DOHH2 (cell line): ENCODE measurements around the gene TBC1D10A.
"Not testable (repeated sequence)": the region's sequence is repeated elsewhere in the genome, so short reads cannot be mapped to it uniquely, and the experiment has no call there.

ENCODE experiments used
- H3F3A ChIP-seq: fragments of 200-600 bp; sonication (generic), shearing (Covaris generic); 2 replicates; pipeline ENCODE4 v1.6.0; 2016; ENCODE audit warnings: antibody characterized with exemption, mild to moderate bottlenecking; ENCODE audit not compliant: control insufficient read depth, insufficient read depth
- H3K27ac ChIP-seq: fragments of 200-600 bp; sonication (generic); 2 replicates; pipeline ENCODE4 v1.5.1; 2014; ENCODE audit warnings: low read depth, mild to moderate bottlenecking, low read length, moderate library complexity
- H3K27me3 ChIP-seq: fragments of 200-600 bp; sonication (generic); 2 replicates; pipeline ENCODE4 v1.6.1; 2014; ENCODE audit warnings: mild to moderate bottlenecking, low read length, mixed read lengths; ENCODE audit not compliant: control insufficient read depth
- H3K36me3 ChIP-seq: fragments of 200-600 bp; sonication (generic); 2 replicates; pipeline ENCODE4 v1.6.1; 2014; ENCODE audit warnings: mild to moderate bottlenecking, low read length, moderate library complexity, mixed read lengths; ENCODE audit not compliant: control insufficient read depth
- H3K4me1 ChIP-seq: fragments of 200-600 bp; sonication (generic); 2 replicates; pipeline ENCODE4 v1.6.1; 2014; ENCODE audit warnings: mild to moderate bottlenecking, low read length, mixed read lengths; ENCODE audit not compliant: control insufficient read depth
- H3K4me2 ChIP-seq: fragments of 200-600 bp; sonication (generic); 2 replicates; pipeline ENCODE4 v1.6.0; 2014; ENCODE audit warnings: mild to moderate bottlenecking, low read length, moderate library complexity
- H3K4me3 ChIP-seq: fragments of 200-600 bp; sonication (generic); 2 replicates; pipeline ENCODE4 v1.5.1; 2014; ENCODE audit warnings: mild to moderate bottlenecking, low read length, mixed read lengths
- H3K79me2 ChIP-seq: fragments of 200-600 bp; sonication (generic); 2 replicates; pipeline ENCODE4 v1.6.1; 2014; ENCODE audit warnings: mild to moderate bottlenecking, low read length, mixed read lengths; ENCODE audit not compliant: control insufficient read depth
- H3K9me2 ChIP-seq: fragments of 200-600 bp; sonication (generic); replicated peaks from 2 replicates; pipeline ENCODE4 v1.6.1; 2014; ENCODE audit warnings: mild to moderate bottlenecking, low read length, mixed read lengths; ENCODE audit not compliant: control insufficient read depth
- H3K9me3 ChIP-seq: fragments of 200-600 bp; sonication (generic); 2 replicates; pipeline ENCODE4 v1.6.1; 2014; ENCODE audit warnings: antibody characterized with exemption, low read length, mixed read lengths; ENCODE audit not compliant: control insufficient read depth, insufficient read depth
- H4K20me1 ChIP-seq: fragments of 200-600 bp; sonication (generic); 2 replicates; pipeline ENCODE4 v1.6.0; 2014; ENCODE audit warnings: low read depth, mild to moderate bottlenecking, antibody characterized with exemption, low read length, moderate library complexity; ENCODE audit not compliant: control insufficient read depth, insufficient read depth
- EZH2phosphoT487 ChIP-seq: fragments of 200-600 bp; sonication (generic); IDR thresholded peaks from 2 replicates; pipeline ENCODE4 v1.6.1; 2017; ENCODE audit warnings: borderline replicate concordance, mild to moderate bottlenecking, antibody characterized with exemption, low read length, moderate library complexity, mixed read lengths
- TF ChIP-seq, protein P1 (sequence below): fragments of 200-600 bp; sonication (generic); IDR thresholded peaks from one replicate; pipeline ENCODE4 v1.5.1; 2014; ENCODE audit warnings: antibody characterized with exemption, mild to moderate bottlenecking, low read depth, low read length; ENCODE audit not compliant: poor library complexity, severe bottlenecking

The TBC1D10A gene

DNA sequence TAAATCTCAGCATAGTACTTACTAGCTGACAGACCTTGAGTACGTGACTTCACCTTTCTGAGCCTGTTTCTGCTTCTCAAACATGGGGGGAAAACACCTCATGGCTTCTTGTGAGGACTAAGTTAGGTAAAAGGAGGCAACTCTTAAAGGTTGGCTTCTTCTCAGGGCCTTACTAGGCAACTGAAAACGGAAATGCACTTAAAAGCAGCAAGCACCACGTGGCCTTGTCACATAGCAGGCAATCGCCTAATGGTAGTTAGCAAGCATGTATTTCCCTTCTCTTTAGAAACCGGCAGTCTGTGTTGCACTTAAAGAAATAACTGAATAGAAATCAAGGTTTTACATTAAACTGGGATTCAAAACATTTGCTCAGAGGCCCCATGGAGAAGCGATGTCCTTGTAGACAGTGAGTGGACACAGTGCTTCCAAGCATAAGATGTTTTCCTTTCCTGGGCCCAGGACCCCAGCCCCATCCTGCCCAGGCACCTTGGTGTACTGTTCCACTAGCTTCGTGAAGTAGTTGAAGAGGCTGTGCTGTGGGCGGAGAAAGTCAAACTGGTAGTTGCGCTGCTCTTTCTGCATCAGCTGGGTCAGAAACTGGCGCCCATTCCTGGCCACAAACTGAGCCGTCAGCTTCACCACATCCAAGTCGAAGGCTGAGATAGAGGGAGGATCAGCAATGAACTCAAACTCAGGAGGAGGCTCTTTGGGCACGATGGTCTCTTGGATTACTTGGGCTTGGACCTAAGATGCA lies 17.9 kb upstream of the TBC1D10A start:
- Histone ChIP-seq H3K9me2 (no peaks in the 10 kb centered on the region), H3K36me3 (peaks cover 97% of the 10 kb centered on the region), H3K27me3 (no peaks in the 10 kb centered on the region), H3K9me3 (no peaks in the 10 kb centered on the region), H4K20me1 (no peaks in the 10 kb centered on the region; the same call in 1 of the 2 replicates), H3K4me1 (no peaks in the 10 kb centered on the region), H3K79me2 (peaks cover 22% of the 10 kb centered on the region), H3F3A (no peaks in the 10 kb centered on the region), H3K27ac (no peak overlapping the region), H3K4me3 (no peak overlapping the region), H3K4me2 (no peak overlapping the region)
- TF ChIP-seq, protein P1, sequence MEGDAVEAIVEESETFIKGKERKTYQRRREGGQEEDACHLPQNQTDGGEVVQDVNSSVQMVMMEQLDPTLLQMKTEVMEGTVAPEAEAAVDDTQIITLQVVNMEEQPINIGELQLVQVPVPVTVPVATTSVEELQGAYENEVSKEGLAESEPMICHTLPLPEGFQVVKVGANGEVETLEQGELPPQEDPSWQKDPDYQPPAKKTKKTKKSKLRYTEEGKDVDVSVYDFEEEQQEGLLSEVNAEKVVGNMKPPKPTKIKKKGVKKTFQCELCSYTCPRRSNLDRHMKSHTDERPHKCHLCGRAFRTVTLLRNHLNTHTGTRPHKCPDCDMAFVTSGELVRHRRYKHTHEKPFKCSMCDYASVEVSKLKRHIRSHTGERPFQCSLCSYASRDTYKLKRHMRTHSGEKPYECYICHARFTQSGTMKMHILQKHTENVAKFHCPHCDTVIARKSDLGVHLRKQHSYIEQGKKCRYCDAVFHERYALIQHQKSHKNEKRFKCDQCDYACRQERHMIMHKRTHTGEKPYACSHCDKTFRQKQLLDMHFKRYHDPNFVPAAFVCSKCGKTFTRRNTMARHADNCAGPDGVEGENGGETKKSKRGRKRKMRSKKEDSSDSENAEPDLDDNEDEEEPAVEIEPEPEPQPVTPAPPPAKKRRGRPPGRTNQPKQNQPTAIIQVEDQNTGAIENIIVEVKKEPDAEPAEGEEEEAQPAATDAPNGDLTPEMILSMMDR = no peak
- no peak for TF ChIP-seq EZH2phosphoT487

DNA sequence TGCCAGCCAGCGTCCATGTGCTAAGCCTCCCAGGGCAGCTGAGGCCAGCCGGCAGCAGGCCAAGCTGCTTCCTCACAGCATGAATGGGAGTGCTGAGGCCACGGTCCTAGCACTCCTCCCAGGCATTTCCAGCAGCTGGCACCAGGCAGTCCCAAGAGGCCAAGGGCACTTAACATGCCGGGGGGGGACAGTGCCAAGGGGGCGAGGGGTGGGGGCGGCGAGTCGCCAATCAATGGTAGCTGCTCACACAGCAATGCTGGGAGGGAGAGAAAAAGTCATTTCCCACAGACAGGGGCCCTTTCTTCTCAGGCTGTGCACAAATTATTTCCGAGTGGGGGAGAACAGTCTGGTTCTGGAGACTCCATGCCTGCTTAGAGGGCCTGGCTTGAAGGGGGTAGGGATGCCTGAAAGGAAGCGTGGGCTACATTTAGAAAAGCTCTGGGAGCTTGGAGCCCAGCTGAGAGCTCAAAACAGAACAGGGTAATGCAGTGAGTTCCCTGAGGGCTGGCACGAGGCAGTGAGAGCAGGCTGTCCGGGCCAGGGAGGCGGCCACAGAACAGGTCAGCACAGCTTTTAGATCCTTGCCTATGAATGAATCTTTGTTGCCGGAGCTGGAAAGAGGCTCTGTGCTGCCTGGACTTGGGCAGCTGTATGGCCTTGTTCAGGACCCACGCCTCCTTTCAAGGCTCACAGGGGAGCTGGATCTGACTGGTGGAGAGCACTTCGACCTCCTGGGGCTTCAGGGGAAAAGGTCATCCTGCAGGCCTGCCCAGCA lies 14.4 kb upstream of the TBC1D10A start:
- Histone ChIP-seq H3K4me2 (no peak overlapping the region), H3K27me3 (no peaks in the 10 kb centered on the region), H3K9me2 (no peaks in the 10 kb centered on the region), H4K20me1 (no peaks in the 10 kb centered on the region; the same call in 1 of the 2 replicates), H3K27ac (no peak overlapping the region), H3K9me3 (no peaks in the 10 kb centered on the region), H3F3A (no peaks in the 10 kb centered on the region), H3K36me3 (peaks cover 98% of the 10 kb centered on the region), H3K79me2 (no peaks in the 10 kb centered on the region), H3K4me1 (no peaks in the 10 kb centered on the region), H3K4me3 (no peak overlapping the region)
- TF ChIP-seq EZH2phosphoT487 = no peak
- TF ChIP-seq, protein P1 = no peak

DNA sequence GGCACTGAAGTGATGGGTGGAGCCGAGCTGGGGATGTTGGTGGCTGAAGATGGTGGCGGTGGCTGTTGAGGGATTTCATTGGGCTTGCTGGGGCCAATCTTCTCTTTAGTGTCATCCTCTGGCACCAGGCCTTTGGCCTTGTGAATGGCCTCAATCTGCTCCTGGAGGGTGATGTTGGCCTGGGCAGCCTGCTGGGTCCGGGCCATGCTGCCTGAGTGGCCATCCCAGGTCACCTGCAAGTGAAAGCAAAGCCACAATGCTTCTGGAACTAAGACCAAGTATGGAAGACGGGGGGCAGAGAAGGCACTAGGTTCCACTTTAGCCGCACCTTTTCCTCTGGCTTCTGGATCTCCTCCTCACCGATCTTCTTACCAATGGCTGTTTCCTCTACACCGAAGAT lies 12.1 kb upstream of the TBC1D10A start:
- no peak overlapping the region for H3K27ac ChIP-seq
- H3F3A ChIP-seq = no peaks in the 10 kb centered on the region
- H3K79me2 ChIP-seq = no peaks in the 10 kb centered on the region
- H3K36me3 ChIP-seq = peaks cover 98% of the 10 kb centered on the region
- no peak overlapping the region for H3K4me2 ChIP-seq
- no peaks in the 10 kb centered on the region for H3K9me2 ChIP-seq
- H3K27me3 ChIP-seq = no peaks in the 10 kb centered on the region
- no peaks in the 10 kb centered on the region for H4K20me1 ChIP-seq
- no peaks in the 10 kb centered on the region for H3K9me3 ChIP-seq
- TF ChIP-seq, protein P1 = no peak
- no peak for TF ChIP-seq EZH2phosphoT487
- no peak overlapping the region for H3K4me3 ChIP-seq
- no peaks in the 10 kb centered on the region for H3K4me1 ChIP-seq

DNA sequence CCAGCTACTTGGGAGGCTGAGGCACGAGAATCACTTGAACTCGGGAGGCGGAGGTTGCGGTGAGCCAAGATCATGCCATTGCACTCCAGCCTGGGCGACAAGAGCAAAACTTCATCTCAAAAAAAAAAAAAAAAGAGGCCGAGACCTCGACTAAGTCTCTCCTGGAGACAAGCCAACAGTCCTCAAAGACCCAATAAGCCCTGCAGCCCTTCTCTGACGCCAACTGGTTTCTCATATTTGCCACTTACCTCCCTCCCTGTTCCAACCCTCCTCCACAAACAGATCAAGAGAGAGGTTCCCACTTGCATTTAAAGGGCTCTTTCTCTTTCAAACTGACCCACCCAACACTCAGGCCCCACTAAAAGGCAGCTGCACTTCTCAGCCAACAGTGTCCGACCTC lies 11.6 kb upstream of the TBC1D10A start:
- not testable (repeated sequence) for H3K9me3 ChIP-seq, H3K4me3 ChIP-seq, H3K4me2 ChIP-seq, H3K79me2 ChIP-seq, H3K27ac ChIP-seq, H4K20me1 ChIP-seq, H3F3A ChIP-seq, H3K9me2 ChIP-seq, H3K4me1 ChIP-seq, H3K27me3 ChIP-seq
- peaks cover 98% of the 10 kb centered on the region for H3K36me3 ChIP-seq
